ENCODE measurements around the gene NFAM1. TPM values are rescaled to one million over a fixed set of nuclear protein-coding genes. Genes with fewer than 3 reads are reported as not detected.

The NFAM1 gene
- total and polyA plus RNA-seq, 10 donors, result 2.0 to 56.6 (median 30.8) TPM

GRCh38 chr22:42443240-42444076 lies 11.3 kb upstream of the NFAM1 start:
- Histone ChIP-seq H3K4me3 (peak overlapping the region in 4 of 8 donors; percentile 20 to 67 (median 34)), H3K36me3 (no peaks in the 10 kb centered on the region), H3K27me3 (replicated peaks in 1 of 7) (peaks cover 0 to 39% (median 0%) of the 10 kb centered on the region in 7 donors), H3K27ac (peak overlapping the region; percentile 49 to 87 (median 80)), H3K4me1 (peaks cover 22 to 64% (median 44%) of the 10 kb centered on the region in 6 donors), H3K9me3 (no peaks in the 10 kb centered on the region)
- TF ChIP-seq POLR2AphosphoS5 (IDR thresholded peaks at IDR 0.05) (no peak), POLR2A (IDR thresholded peaks at IDR 0.05) (no peak), CTCF (IDR thresholded peaks at IDR 0.05 in 8 of 11, conservative IDR thresholded peaks at IDR 0.05 in 3 of 11) (no peak)
- DNase-seq, result no peak
- WGBS, 5 donors, result 32 to 40% (median 36%) methylated on average over 6 of the region's 6 CpGs
- intact Hi-C loops (cut with DNase I; ENCODE audit: low total_unique reads), result no loop called here

GRCh38 chr22:42442748-42443147 lies 10.5 kb upstream of the NFAM1 start:
- Histone ChIP-seq H3K36me3 (no peaks in the 10 kb centered on the region), H3K4me1 (peaks cover 27 to 72% (median 51%) of the 10 kb centered on the region in 6 donors), H3K4me3 (no peak overlapping the region), H3K9me3 (no peaks in the 10 kb centered on the region), H3K27me3 (replicated peaks in 1 of 7) (peaks cover 0 to 39% (median 0%) of the 10 kb centered on the region in 7 donors), H3K27ac (peak overlapping the region in 2 of 8 donors; percentile 81 to 87)
- intact Hi-C loops (cut with DNase I; ENCODE audit: low total_unique reads), result no loop called here
- no peak for TF ChIP-seq CTCF (IDR thresholded peaks at IDR 0.05 in 8 of 11, conservative IDR thresholded peaks at IDR 0.05 in 3 of 11)
- no peak for TF ChIP-seq POLR2A (IDR thresholded peaks at IDR 0.05)
- no peak for TF ChIP-seq POLR2AphosphoS5 (IDR thresholded peaks at IDR 0.05)
- WGBS, 5 donors, result 85 to 91% (median 88%) methylated on average over 4 of the region's 4 CpGs
- no peak for DNase-seq

- peaks cover 0 to 39% (median 0%) of the 10 kb centered on the region in 7 donors for H3K27me3 ChIP-seq (replicated peaks in 1 of 7)
- H3K4me3 ChIP-seq, result peak overlapping the region in 1 of 8 donors; percentile 55
- intact Hi-C loops (cut with DNase I; ENCODE audit: low total_unique reads), result no loop called here
- H3K9me3 ChIP-seq, result no peaks in the 10 kb centered on the region
- H3K36me3 ChIP-seq, result no peaks in the 10 kb centered on the region
- peaks cover 33 to 91% (median 68%) of the 10 kb centered on the region in 6 donors for H3K4me1 ChIP-seq
- no peak for DNase-seq
- TF ChIP-seq CTCF (IDR thresholded peaks at IDR 0.05 in 8 of 11, conservative IDR thresholded peaks at IDR 0.05 in 3 of 11) (no peak), POLR2AphosphoS5 (IDR thresholded peaks at IDR 0.05) (no peak), POLR2A (IDR thresholded peaks at IDR 0.05) (no peak)
- H3K27ac ChIP-seq, result peak overlapping the region in 5 of 8 donors; percentile 78 to 97 (median 84)
- WGBS, 5 donors, result 76 to 82% (median 80%) methylated on average over 15 of the region's 15 CpGs
Observed at GRCh38 chr22:42440728-42441127, 8.5 kb upstream of the NFAM1 start.
